ENCODE results near the gene F2RL2.

The F2RL2 gene

DNA sequence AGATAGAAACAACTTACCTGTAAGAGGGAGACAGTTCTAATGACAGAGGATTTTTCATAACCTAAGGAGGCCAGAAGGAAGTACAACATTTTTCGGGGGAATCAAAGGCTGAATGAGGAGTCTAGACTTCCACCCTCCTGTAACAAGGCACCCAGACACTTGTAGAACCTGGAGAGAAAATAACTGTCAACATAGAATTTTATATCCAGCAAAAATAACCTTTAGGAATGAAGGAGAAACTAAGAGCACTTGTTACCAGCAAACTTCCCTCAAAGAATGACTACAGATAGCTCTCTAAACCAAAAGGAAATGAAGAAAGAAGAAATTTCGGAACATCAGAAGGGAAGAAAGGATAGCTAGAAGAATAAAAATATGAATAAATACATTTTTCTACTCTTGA is 25.9 kb upstream of the F2RL2 start:
- Histone ChIP-seq H2BK5ac (ENCODE audit: low read depth, low read length, poor library complexity, severe bottlenecking) (no peak overlapping the region), H3K27ac (ENCODE audit: low read length, poor library complexity, severe bottlenecking) (no peak overlapping the region), H3K36me3 (ENCODE audit: control insufficient read depth in 1 of 2, insufficient read depth in 2 of 2, low read depth in 1 of 2, low read length in 2 of 2) (no peaks in the 10 kb centered on the region), H2AFZ (ENCODE audit: low read depth, low read length) (no peak overlapping the region), H3K9ac (ENCODE audit: low read length) (no peak overlapping the region), H3K4ac (ENCODE audit: low read depth in 1 of 2, low read length in 2 of 2) (no peak overlapping the region), H3K79me1 (replicated peaks; ENCODE audit: low read length, poor library complexity, severe bottlenecking) (no peaks in the 10 kb centered on the region), H3K4me1 (ENCODE audit: control insufficient read depth, insufficient read depth, low read depth, low read length) (no peaks in the 10 kb centered on the region), H4K8ac (ENCODE audit: low read length) (no peak overlapping the region), H2BK120ac (ENCODE audit: low read depth, low read length) (no peak overlapping the region), H3K18ac (ENCODE audit: low read depth in 1 of 2, low read length in 2 of 2) (no peak overlapping the region), H3K4me3 (ENCODE audit: insufficient read depth in 1 of 2, low read depth in 1 of 2, low read length in 2 of 2) (no peak overlapping the region), H3K14ac (ENCODE audit: low read length in 2 of 2) (no peak overlapping the region), H4K91ac (ENCODE audit: low read length) (no peak overlapping the region), H3K23ac (ENCODE audit: low read length in 2 of 2) (no peak overlapping the region), H3K27me3 (ENCODE audit: control insufficient read depth in 1 of 2, insufficient read depth in 1 of 2, low read length in 2 of 2) (no peaks in the 10 kb centered on the region), H2BK12ac (ENCODE audit: low read length in 2 of 2) (no peak overlapping the region), H3K4me2 (ENCODE audit: low read length, poor library complexity, severe bottlenecking) (no peak overlapping the region), H3K9me3 (ENCODE audit: control insufficient read depth, low read length) (peaks cover 23% of the 10 kb centered on the region), H2BK15ac (ENCODE audit: low read depth, poor library complexity, severe bottlenecking) (no peak overlapping the region), H2AK5ac (ENCODE audit: low read length, severe bottlenecking) (no peak overlapping the region)
- no CpG with 5 or more reads among the region's 2 CpGs for WGBS
- no peak for DNase-seq

DNA sequence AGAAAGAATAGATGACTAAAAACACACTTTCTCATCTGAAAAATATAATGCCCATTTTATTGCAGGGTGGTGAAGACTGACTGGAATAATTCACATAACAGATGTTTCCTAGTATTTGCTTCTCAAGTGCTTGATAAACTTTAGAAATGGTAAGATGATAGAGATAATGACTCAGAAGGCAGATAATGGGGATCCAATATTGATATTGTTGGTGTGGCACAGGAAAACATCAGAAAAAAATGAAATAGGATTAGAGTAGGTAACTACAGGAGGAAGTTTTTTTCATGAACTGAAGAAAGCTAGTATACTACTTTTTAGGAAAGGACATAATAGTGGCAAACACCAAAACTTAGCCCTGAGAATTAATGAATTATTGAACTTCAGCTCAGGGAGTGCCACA is 20.2 kb upstream of the F2RL2 start:
- Histone ChIP-seq H2BK15ac (ENCODE audit: low read depth, poor library complexity, severe bottlenecking) (no peak overlapping the region), H2AK5ac (ENCODE audit: low read length, severe bottlenecking) (peak overlapping the region; percentile 78), H2BK12ac (ENCODE audit: low read length in 2 of 2) (peak overlapping the region in 1 of 2 experiments; percentile 45), H3K9ac (ENCODE audit: low read length) (no peak overlapping the region), H3K79me1 (replicated peaks; ENCODE audit: low read length, poor library complexity, severe bottlenecking) (no peaks in the 10 kb centered on the region), H3K23ac (ENCODE audit: low read length in 2 of 2) (no peak overlapping the region), H2BK120ac (ENCODE audit: low read depth, low read length) (no peak overlapping the region), H3K4me3 (ENCODE audit: insufficient read depth in 1 of 2, low read depth in 1 of 2, low read length in 2 of 2) (no peak overlapping the region), H3K4me2 (ENCODE audit: low read length, poor library complexity, severe bottlenecking) (no peak overlapping the region), H2BK5ac (ENCODE audit: low read depth, low read length, poor library complexity, severe bottlenecking) (no peak overlapping the region), H3K27ac (ENCODE audit: low read length, poor library complexity, severe bottlenecking) (no peak overlapping the region), H3K4me1 (ENCODE audit: control insufficient read depth, insufficient read depth, low read depth, low read length) (peaks cover 2% of the 10 kb centered on the region), H3K18ac (ENCODE audit: low read depth in 1 of 2, low read length in 2 of 2) (peak overlapping the region; percentile 18 to 70), H3K36me3 (ENCODE audit: control insufficient read depth in 1 of 2, insufficient read depth in 2 of 2, low read depth in 1 of 2, low read length in 2 of 2) (no peaks in the 10 kb centered on the region), H2AFZ (ENCODE audit: low read depth, low read length) (no peak overlapping the region), H4K91ac (ENCODE audit: low read length) (no peak overlapping the region), H4K8ac (ENCODE audit: low read length) (no peak overlapping the region), H3K9me3 (ENCODE audit: control insufficient read depth, low read length) (peaks cover 4% of the 10 kb centered on the region), H3K27me3 (ENCODE audit: control insufficient read depth in 1 of 2, insufficient read depth in 1 of 2, low read length in 2 of 2) (no peaks in the 10 kb centered on the region), H3K4ac (ENCODE audit: low read depth in 1 of 2, low read length in 2 of 2) (no peak overlapping the region), H3K14ac (ENCODE audit: low read length in 2 of 2) (no peak overlapping the region)
- DNase-seq: no peak

DNA sequence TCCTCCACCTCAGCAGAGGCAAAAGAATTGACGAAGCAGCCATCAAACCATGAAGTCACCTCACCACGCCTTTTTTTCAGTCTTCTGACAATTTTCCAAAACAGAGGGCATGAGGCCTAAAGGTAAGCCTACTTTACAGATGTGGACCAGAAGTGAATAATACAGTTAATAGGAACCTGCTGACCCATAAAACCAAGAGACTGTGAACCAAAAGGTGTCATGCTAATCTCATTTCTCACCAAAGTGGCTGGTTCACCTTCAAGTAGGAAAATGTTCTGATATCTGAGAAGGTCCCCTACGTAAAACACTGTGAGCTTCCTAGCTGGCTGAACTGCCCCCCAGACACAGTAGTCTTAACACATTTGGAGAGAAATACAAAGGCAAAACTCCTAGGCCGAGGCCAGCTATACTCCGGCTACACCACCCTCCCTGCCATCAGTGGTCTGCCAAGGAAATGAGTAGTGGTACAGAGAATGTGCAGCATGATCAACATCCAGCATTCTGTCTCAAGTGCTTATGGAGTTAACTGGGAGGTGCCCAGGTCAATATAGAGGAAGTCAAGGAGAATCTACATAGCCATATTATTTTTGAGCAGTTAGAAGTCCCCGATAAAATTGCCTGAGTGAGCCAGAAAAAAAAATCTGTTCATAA is 19.3 kb upstream of the F2RL2 start:
- no peaks in the 10 kb centered on the region for H3K27me3 ChIP-seq (ENCODE audit: control insufficient read depth in 1 of 2, insufficient read depth in 1 of 2, low read length in 2 of 2)
- no peaks in the 10 kb centered on the region for H3K79me1 ChIP-seq (replicated peaks; ENCODE audit: low read length, poor library complexity, severe bottlenecking)
- no peak overlapping the region for H3K23ac ChIP-seq (ENCODE audit: low read length in 2 of 2)
- H2BK120ac ChIP-seq (ENCODE audit: low read depth, low read length): peak overlapping the region; percentile 85
- H2AFZ ChIP-seq (ENCODE audit: low read depth, low read length): peak overlapping the region; percentile 82
- H3K4me1 ChIP-seq (ENCODE audit: control insufficient read depth, insufficient read depth, low read depth, low read length): peaks cover 2% of the 10 kb centered on the region
- peak overlapping the region; percentile 87 for H4K8ac ChIP-seq (ENCODE audit: low read length)
- H3K4me2 ChIP-seq (ENCODE audit: low read length, poor library complexity, severe bottlenecking): no peak overlapping the region
- peak overlapping the region; percentile 32 for H3K27ac ChIP-seq (ENCODE audit: low read length, poor library complexity, severe bottlenecking)
- no peaks in the 10 kb centered on the region for H3K36me3 ChIP-seq (ENCODE audit: control insufficient read depth in 1 of 2, insufficient read depth in 2 of 2, low read depth in 1 of 2, low read length in 2 of 2)
- H3K18ac ChIP-seq (ENCODE audit: low read depth in 1 of 2, low read length in 2 of 2): peak overlapping the region; percentile 54 to 76
- no peaks in the 10 kb centered on the region for H3K9me3 ChIP-seq (ENCODE audit: control insufficient read depth, low read length)
- peak overlapping the region; percentile 75 to 84 for H3K4ac ChIP-seq (ENCODE audit: low read depth in 1 of 2, low read length in 2 of 2)
- H2BK5ac ChIP-seq (ENCODE audit: low read depth, low read length, poor library complexity, severe bottlenecking): no peak overlapping the region
- no peak overlapping the region for H3K4me3 ChIP-seq (ENCODE audit: insufficient read depth in 1 of 2, low read depth in 1 of 2, low read length in 2 of 2)
- peak overlapping the region in 1 of 2 experiments; percentile 60 for H3K14ac ChIP-seq (ENCODE audit: low read length in 2 of 2)
- no peak overlapping the region for H2BK15ac ChIP-seq (ENCODE audit: low read depth, poor library complexity, severe bottlenecking)
- H2BK12ac ChIP-seq (ENCODE audit: low read length in 2 of 2): peak overlapping the region; percentile 89 to 94
- H2AK5ac ChIP-seq (ENCODE audit: low read length, severe bottlenecking): peak overlapping the region; percentile 84
- peak overlapping the region; percentile 83 for H4K91ac ChIP-seq (ENCODE audit: low read length)
- peak; percentile 32 for DNase-seq
- 75% methylated on average over 1 of the region's 6 CpGs for WGBS
- no peak overlapping the region for H3K9ac ChIP-seq (ENCODE audit: low read length)

DNA sequence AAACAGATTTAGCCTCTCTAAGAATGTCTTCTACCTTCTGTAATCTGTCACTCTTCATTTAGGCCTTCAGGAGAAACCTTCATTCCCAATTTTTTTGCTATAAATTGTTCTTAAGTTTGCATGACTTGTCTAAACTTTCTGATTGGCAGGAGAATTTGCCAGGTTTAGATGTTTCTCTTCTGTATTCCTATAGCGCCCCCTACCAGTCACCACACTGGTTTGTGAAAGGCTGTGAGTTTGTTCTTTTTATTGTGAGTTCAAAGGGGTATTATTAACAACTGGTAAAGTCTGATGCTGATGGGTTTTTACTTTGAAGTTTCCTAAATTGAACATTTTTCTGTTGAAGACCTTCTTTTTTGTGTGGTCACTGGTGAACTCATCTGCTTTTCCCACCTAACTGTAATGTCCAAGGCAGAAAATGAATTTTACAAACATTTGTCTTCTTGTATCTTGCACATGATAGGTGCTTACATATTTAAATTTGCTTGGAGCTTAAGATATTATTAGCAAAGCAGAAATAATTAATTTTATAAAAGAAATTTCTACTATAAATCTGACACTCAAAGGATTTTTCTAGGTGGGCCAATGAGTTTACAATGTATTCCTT is 18.4 kb upstream of the F2RL2 start:
- H3K4me3 ChIP-seq (ENCODE audit: insufficient read depth in 1 of 2, low read depth in 1 of 2, low read length in 2 of 2): no peak overlapping the region
- H2AK5ac ChIP-seq (ENCODE audit: low read length, severe bottlenecking): no peak overlapping the region
- no peak overlapping the region for H3K23ac ChIP-seq (ENCODE audit: low read length in 2 of 2)
- H2BK5ac ChIP-seq (ENCODE audit: low read depth, low read length, poor library complexity, severe bottlenecking): no peak overlapping the region
- no peaks in the 10 kb centered on the region for H3K79me1 ChIP-seq (replicated peaks; ENCODE audit: low read length, poor library complexity, severe bottlenecking)
- no peaks in the 10 kb centered on the region for H3K27me3 ChIP-seq (ENCODE audit: control insufficient read depth in 1 of 2, insufficient read depth in 1 of 2, low read length in 2 of 2)
- peaks cover 2% of the 10 kb centered on the region for H3K4me1 ChIP-seq (ENCODE audit: control insufficient read depth, insufficient read depth, low read depth, low read length)
- no peak overlapping the region for H4K8ac ChIP-seq (ENCODE audit: low read length)
- no peak overlapping the region for H3K27ac ChIP-seq (ENCODE audit: low read length, poor library complexity, severe bottlenecking)
- H2BK120ac ChIP-seq (ENCODE audit: low read depth, low read length): no peak overlapping the region
- DNase-seq: peak; percentile 74
- H3K36me3 ChIP-seq (ENCODE audit: control insufficient read depth in 1 of 2, insufficient read depth in 2 of 2, low read depth in 1 of 2, low read length in 2 of 2): no peaks in the 10 kb centered on the region
- no peak overlapping the region for H3K18ac ChIP-seq (ENCODE audit: low read depth in 1 of 2, low read length in 2 of 2)
- H2AFZ ChIP-seq (ENCODE audit: low read depth, low read length): no peak overlapping the region
- no peak overlapping the region for H4K91ac ChIP-seq (ENCODE audit: low read length)
- no peaks in the 10 kb centered on the region for H3K9me3 ChIP-seq (ENCODE audit: control insufficient read depth, low read length)
- H3K9ac ChIP-seq (ENCODE audit: low read length): no peak overlapping the region
- H3K4ac ChIP-seq (ENCODE audit: low read depth in 1 of 2, low read length in 2 of 2): no peak overlapping the region
- H3K14ac ChIP-seq (ENCODE audit: low read length in 2 of 2): no peak overlapping the region
- no peak overlapping the region for H2BK12ac ChIP-seq (ENCODE audit: low read length in 2 of 2)
- H2BK15ac ChIP-seq (ENCODE audit: low read depth, poor library complexity, severe bottlenecking): no peak overlapping the region
- 0% methylated on average over 1 of the region's 1 CpG for WGBS
- H3K4me2 ChIP-seq (ENCODE audit: low read length, poor library complexity, severe bottlenecking): no peak overlapping the region
